Loucy (cell line): ENCODE data around the gene ZNF697.
"Not testable (repeated sequence)": the region's sequence is repeated elsewhere in the genome, so short reads cannot be mapped to it uniquely, and the experiment has no call there.

Experiments
- EZH2phosphoT487 ChIP-seq: fragments of 200-600 bp; IDR thresholded peaks from 2 replicates; pipeline ENCODE4 v1.6.1; 2018; ENCODE audit warnings: antibody characterized with exemption, mild to moderate bottlenecking, moderate library complexity, borderline replicate concordance
- TF ChIP-seq, protein P1 (sequence below): fragments of 200-600 bp; sonication (generic); conservative IDR thresholded peaks from 2 replicates; pipeline ENCODE4 v1.5.1; 2014; ENCODE audit warnings: mild to moderate bottlenecking, antibody characterized with exemption, low read length

DNA sequence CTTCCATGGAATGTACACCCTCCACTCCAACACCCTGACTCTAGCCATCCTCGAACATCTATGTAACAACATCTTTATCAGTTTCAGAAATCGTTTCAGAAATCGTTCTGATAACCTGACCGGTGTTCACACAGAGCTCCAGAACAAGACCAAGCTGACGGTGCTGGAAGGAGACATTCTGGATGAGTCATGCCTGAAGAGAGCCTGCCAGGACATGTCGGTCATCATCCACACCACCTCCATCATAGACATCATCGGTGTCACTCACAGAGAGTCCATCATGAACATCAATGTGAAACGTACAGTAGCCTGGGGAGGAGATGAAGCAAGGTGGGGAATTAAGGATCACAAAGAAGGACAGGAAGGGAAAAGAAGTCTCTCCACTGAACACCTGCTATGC lies 43.0 kb downstream of the ZNF697 start:
- TF ChIP-seq, protein P1, sequence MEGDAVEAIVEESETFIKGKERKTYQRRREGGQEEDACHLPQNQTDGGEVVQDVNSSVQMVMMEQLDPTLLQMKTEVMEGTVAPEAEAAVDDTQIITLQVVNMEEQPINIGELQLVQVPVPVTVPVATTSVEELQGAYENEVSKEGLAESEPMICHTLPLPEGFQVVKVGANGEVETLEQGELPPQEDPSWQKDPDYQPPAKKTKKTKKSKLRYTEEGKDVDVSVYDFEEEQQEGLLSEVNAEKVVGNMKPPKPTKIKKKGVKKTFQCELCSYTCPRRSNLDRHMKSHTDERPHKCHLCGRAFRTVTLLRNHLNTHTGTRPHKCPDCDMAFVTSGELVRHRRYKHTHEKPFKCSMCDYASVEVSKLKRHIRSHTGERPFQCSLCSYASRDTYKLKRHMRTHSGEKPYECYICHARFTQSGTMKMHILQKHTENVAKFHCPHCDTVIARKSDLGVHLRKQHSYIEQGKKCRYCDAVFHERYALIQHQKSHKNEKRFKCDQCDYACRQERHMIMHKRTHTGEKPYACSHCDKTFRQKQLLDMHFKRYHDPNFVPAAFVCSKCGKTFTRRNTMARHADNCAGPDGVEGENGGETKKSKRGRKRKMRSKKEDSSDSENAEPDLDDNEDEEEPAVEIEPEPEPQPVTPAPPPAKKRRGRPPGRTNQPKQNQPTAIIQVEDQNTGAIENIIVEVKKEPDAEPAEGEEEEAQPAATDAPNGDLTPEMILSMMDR, result not testable (repeated sequence)
- not testable (repeated sequence) for TF ChIP-seq EZH2phosphoT487
